DOHH2 (cell line): ENCODE data around the gene GRIA1.

Experiments used
- EZH2phosphoT487 ChIP-seq: fragments of 200-600 bp; sonication (generic); IDR thresholded peaks from 2 replicates; pipeline ENCODE4 v1.6.1; 2017; ENCODE audit warnings: borderline replicate concordance, mild to moderate bottlenecking, antibody characterized with exemption, low read length, moderate library complexity, mixed read lengths
- TF ChIP-seq, protein P1 (sequence below): fragments of 200-600 bp; sonication (generic); IDR thresholded peaks from one replicate; pipeline ENCODE4 v1.5.1; 2014; ENCODE audit warnings: antibody characterized with exemption, mild to moderate bottlenecking, low read depth, low read length; ENCODE audit not compliant: poor library complexity, severe bottlenecking

DNA sequence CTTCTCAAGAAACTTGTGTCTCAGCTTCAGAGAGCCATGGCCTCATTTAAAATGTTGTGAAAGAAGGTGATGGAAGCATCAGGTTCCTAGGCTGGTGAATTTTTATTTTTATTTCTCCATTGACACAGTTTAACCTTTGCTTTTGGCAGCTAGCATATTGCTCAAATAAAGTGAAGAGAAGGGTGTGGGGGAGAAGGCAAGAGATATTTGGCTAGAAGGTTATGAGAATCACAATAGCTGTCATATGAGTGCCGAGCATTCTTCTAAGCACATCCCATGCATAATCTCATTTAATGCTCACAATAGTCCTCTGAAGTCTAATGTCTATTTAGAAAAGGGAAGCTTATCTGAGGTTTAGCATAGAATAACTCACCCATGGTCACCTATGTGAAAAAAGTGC is 43.1 kb downstream of the GRIA1 start:
- TF ChIP-seq, protein P1, sequence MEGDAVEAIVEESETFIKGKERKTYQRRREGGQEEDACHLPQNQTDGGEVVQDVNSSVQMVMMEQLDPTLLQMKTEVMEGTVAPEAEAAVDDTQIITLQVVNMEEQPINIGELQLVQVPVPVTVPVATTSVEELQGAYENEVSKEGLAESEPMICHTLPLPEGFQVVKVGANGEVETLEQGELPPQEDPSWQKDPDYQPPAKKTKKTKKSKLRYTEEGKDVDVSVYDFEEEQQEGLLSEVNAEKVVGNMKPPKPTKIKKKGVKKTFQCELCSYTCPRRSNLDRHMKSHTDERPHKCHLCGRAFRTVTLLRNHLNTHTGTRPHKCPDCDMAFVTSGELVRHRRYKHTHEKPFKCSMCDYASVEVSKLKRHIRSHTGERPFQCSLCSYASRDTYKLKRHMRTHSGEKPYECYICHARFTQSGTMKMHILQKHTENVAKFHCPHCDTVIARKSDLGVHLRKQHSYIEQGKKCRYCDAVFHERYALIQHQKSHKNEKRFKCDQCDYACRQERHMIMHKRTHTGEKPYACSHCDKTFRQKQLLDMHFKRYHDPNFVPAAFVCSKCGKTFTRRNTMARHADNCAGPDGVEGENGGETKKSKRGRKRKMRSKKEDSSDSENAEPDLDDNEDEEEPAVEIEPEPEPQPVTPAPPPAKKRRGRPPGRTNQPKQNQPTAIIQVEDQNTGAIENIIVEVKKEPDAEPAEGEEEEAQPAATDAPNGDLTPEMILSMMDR, result no peak
- no peak for TF ChIP-seq EZH2phosphoT487
